RWPE2 (cell line): ENCODE results near the gene SPDL1.

Experiments used
- ATAC-seq: fragments of 200-7000 bp; cut with Tn5 transposase; 3 replicates; pipeline ENCODE4 v1.9.1; 2021; ENCODE audit warnings: low read depth
- DNase-seq: peaks from one replicate; pipeline ENCODE4 v3.0.0-alpha.2; 2020; ENCODE audit warnings: low spot score
- H3K27ac ChIP-seq: fragments of 450-650 bp; 2 replicates; pipeline ENCODE4 v1.5.1; 2017; ENCODE audit warnings: mild to moderate bottlenecking; ENCODE audit not compliant: poor library complexity, severe bottlenecking
- H3K27me3 ChIP-seq: fragments of 250-450 bp; sonication (Bioruptor Pico); 2 replicates; pipeline ENCODE4 v1.5.1; 2021; ENCODE audit warnings: mild to moderate bottlenecking, moderate library complexity; ENCODE audit not compliant: insufficient read depth, poor library complexity, severe bottlenecking
- H3K36me3 ChIP-seq: fragments of 250-450 bp; sonication (Bioruptor Pico); 2 replicates; pipeline ENCODE4 v1.5.1; 2020; ENCODE audit warnings: low read depth, mild to moderate bottlenecking, moderate library complexity
- H3K4me1 ChIP-seq: fragments of 250-450 bp; sonication (Bioruptor Pico); 2 replicates; pipeline ENCODE4 v1.5.1; 2021; ENCODE audit warnings: mild to moderate bottlenecking, moderate library complexity; ENCODE audit not compliant: insufficient read depth, poor library complexity, severe bottlenecking
- H3K4me3 ChIP-seq: fragments of 250-450 bp; sonication (Bioruptor Pico); 2 replicates; pipeline ENCODE4 v1.5.1; 2021; ENCODE audit warnings: mild to moderate bottlenecking, moderate library complexity; ENCODE audit not compliant: severe bottlenecking
- H3K9me3 ChIP-seq: fragments of 250-450 bp; sonication (Bioruptor Pico); 2 replicates; pipeline ENCODE4 v1.5.1; 2021; ENCODE audit warnings: mild to moderate bottlenecking, moderate library complexity; ENCODE audit not compliant: severe bottlenecking
- CTCF ChIP-seq: fragments of 450-650 bp; IDR thresholded peaks from one replicate; pipeline ENCODE4 v1.5.1; 2017; ENCODE audit warnings: mild to moderate bottlenecking, moderate library complexity; ENCODE audit not compliant: poor library complexity, severe bottlenecking

The SPDL1 gene

GRCh38 chr5:169647566-169647965 lies 64.0 kb downstream of the SPDL1 start:
- ATAC-seq: no peak
- no peak overlapping the region for H3K4me3 ChIP-seq
- H3K27ac ChIP-seq: no peak overlapping the region
- TF ChIP-seq CTCF: no peak
- no peaks in the 10 kb centered on the region for H3K27me3 ChIP-seq
- H3K4me1 ChIP-seq: no peaks in the 10 kb centered on the region
- H3K9me3 ChIP-seq: no peaks in the 10 kb centered on the region
- H3K36me3 ChIP-seq: no peaks in the 10 kb centered on the region
- no peak for DNase-seq

GRCh38 chr5:169648725-169649310 lies 65.2 kb downstream of the SPDL1 start:
- Histone ChIP-seq H3K36me3 (no peaks in the 10 kb centered on the region), H3K9me3 (no peaks in the 10 kb centered on the region), H3K4me1 (no peaks in the 10 kb centered on the region), H3K27ac (no peak overlapping the region), H3K27me3 (no peaks in the 10 kb centered on the region), H3K4me3 (no peak overlapping the region)
- ATAC-seq (no peak), DNase-seq (no peak)
- TF ChIP-seq CTCF: no peak

- ATAC-seq (no peak), DNase-seq (no peak)
- H3K4me3 ChIP-seq: no peak overlapping the region
- no peaks in the 10 kb centered on the region for H3K36me3 ChIP-seq
- no peaks in the 10 kb centered on the region for H3K4me1 ChIP-seq
- H3K9me3 ChIP-seq: no peaks in the 10 kb centered on the region
- no peak for TF ChIP-seq CTCF
- H3K27ac ChIP-seq: no peak overlapping the region
- no peaks in the 10 kb centered on the region for H3K27me3 ChIP-seq
Observed at GRCh38 chr5:169649486-169649885, 65.9 kb downstream of the SPDL1 start.

- ATAC-seq (peak; percentile 75), DNase-seq (no peak)
- no peak for TF ChIP-seq CTCF
- H3K27me3 ChIP-seq: no peaks in the 10 kb centered on the region
- no peaks in the 10 kb centered on the region for H3K9me3 ChIP-seq
- H3K36me3 ChIP-seq: no peaks in the 10 kb centered on the region
- H3K4me3 ChIP-seq: no peak overlapping the region
- no peaks in the 10 kb centered on the region for H3K4me1 ChIP-seq
- H3K27ac ChIP-seq: no peak overlapping the region
Observed at GRCh38 chr5:169650701-169651331, 67.2 kb downstream of the SPDL1 start.

GRCh38 chr5:169651526-169651925 lies 68.0 kb downstream of the SPDL1 start:
- Histone ChIP-seq H3K4me3 (no peak overlapping the region), H3K9me3 (no peaks in the 10 kb centered on the region), H3K27me3 (no peaks in the 10 kb centered on the region), H3K4me1 (no peaks in the 10 kb centered on the region), H3K27ac (no peak overlapping the region), H3K36me3 (no peaks in the 10 kb centered on the region)
- DNase-seq (no peak), ATAC-seq (no peak)
- TF ChIP-seq CTCF: no peak
